AG08396 (cell line): Measurements from ENCODE around the gene ROCK2.

Source experiments
- DNase-seq: peaks from one replicate; pipeline ENCODE4 v3.0.0; 2012; ENCODE audit warnings: low spot score, mixed read lengths

The ROCK2 gene

DNA sequence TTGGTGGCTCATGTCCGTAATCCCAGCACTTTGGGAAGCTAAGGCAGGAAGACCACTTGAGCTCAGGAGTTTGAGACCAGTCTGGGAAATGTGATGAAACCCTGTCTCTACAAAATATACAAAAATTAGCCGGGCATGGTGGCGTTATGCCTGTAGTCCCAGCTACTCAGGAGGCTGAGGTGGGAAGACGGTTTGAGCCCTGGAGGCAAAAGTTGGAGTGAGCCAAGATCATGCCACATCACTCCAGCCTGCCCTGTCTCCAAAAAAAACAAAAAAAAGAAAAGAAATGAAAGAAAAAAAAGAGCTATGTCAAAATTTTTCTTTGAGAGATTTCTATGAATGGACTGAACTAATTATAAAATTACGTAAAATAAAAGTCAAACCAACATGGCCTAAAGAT is 34.7 kb downstream of the ROCK2 start:
- DNase-seq: no peak

- no peak for DNase-seq
Observed at GRCh38 chr2:11307764-11308415, 36.5 kb downstream of the ROCK2 start.

GRCh38 chr2:11305958-11306357 is 38.5 kb downstream of the ROCK2 start:
- peak; percentile 62 for DNase-seq

DNA sequence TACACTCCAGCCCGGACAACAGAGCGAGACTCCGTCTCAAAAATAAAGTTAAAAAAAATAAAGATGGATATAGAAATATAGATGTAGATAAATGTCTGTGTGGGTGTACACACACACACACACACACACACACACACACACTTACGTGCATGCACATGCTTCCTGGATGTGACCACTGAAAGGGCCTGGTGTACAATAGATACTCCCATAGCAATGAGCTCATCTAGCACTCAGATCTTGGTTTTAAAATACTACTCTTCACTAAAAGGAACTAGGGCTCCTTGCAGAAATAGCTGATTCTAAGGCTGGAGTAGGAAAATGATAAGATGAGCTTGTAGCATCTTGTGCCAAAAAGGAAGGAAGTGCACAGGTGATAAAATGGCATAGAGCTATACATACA is 39.1 kb downstream of the ROCK2 start:
- no peak for DNase-seq

DNA sequence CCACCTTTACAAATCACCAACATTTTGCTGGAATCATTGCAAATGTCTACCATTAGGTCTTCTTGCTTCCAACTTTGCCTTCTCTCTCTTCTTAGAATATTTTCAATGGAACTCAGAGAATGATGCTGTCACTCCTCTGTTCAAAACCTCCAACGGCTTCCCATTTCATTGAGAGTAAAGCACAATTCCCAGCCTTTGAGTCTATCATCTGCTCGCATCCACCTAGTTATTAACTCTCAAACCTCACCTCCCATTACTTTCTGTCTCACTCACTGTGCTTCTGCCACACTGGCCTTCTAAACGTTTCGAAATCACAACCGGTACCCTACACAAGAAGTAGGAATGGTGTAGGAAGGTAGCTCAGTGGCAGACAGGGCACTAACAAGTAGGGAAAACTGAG is 40.0 kb downstream of the ROCK2 start:
- DNase-seq: no peak

GRCh38 chr2:11303290-11304013 is 41.0 kb downstream of the ROCK2 start:
- DNase-seq: no peak

GRCh38 chr2:11299439-11299838 is 45.0 kb downstream of the ROCK2 start:
- no peak for DNase-seq

- DNase-seq: no peak
Observed at GRCh38 chr2:11298592-11298991, 45.8 kb downstream of the ROCK2 start.

DNA sequence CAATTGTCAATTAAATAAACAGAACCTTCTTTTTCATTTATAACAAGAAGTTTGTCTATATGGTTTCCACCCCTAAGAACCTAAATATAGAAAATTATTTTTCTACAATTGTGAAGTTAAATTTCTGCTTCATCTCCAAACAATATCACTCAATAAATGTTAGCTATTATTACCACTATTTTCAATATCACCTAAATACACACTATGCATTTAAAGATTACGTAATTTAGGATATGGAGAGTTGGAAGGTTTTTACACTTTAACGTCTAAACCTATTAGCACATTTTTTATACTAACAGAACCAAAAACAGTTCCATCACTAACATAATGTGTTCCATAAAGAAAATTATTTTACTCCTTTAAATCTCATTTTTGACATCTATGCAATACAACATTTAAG is 48.0 kb downstream of the ROCK2 start:
- no peak for DNase-seq

GRCh38 chr2:11292464-11293255 is 51.8 kb downstream of the ROCK2 start:
- DNase-seq: no peak

GRCh38 chr2:11290713-11291112 is 53.7 kb downstream of the ROCK2 start:
- no peak for DNase-seq

GRCh38 chr2:11290211-11290610 is 54.2 kb downstream of the ROCK2 start:
- DNase-seq: no peak

DNA sequence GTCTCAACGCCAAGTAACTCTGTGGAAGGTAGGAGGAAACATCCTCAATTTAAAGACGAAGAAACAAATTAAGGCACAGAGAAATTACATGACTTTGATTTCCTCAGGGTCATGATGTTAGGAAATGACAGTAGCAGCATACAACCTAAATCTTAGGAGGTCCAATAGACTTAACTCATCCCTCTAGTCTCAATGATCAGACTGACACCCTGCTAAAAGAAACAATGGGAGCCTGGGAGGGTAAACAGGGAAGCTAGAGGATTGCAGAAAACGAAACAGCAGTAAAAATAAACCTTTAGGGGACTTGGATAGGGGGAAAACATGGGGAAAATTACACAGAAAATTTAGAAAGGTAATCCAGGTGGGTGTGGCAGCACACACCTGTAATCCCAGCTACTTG is 56.0 kb downstream of the ROCK2 start:
- no peak for DNase-seq

DNA sequence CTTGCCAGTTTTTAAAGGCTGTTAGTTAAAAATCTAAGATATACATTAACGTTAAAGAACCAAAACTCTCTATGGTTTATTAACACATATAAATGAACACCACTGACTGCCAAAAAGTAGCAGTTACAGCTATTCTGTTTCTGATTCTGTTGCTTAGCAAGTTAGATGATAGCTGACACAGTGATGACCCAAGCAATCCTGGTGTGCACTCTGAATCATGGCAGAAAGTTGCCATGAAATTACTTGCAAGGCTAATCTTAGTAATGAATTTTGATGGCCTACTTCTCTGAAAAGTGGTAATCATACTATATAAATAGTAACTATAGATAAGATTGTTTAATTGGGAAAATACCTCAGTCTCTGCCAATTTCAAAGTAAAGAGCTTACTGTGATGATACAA is 57.7 kb downstream of the ROCK2 start:
- peak; percentile 37 for DNase-seq

DNA sequence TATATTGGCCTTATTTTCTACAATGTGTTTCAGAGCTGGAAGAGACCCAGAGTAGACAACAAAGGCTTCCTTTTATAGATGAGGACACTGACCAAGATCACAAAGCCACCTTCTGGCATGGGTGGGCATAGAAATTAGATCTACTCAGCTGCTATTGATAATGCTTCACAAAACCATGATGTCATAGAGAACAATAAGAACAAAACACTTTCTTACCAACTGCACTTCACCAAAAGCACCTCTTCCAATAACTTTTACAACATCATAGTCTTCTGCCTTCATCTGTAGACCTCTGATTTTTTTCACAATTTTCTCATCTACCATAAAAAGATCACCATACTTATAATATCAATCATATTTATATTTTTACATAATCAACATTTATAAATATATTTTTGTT is 58.1 kb downstream of the ROCK2 start:
- DNase-seq: no peak

- DNase-seq: no peak
Observed at GRCh38 chr2:11285499-11285898, 58.9 kb downstream of the ROCK2 start.

DNA sequence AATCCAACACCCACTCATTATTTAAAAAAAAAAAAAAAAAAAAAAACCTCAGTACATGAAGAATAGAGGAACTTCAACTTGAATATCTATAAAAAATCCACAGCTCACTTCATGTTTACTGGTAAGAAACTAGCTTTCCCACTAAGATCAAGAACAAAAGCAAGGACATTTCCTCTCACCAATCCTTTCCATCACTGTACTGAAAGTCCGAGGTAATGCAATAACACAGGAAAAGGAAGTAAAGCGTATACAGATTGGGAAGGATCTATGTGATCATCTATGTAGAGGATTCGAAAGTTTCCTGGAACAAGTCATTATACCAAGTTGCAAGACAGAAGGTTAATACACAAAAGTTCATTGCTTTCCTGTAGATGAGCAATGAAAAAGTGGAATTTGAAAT is 63.2 kb downstream of the ROCK2 start:
- DNase-seq: no peak

- DNase-seq: no peak
Observed at GRCh38 chr2:11280713-11281112, 63.7 kb downstream of the ROCK2 start.

GRCh38 chr2:11279398-11279797 is 65.0 kb downstream of the ROCK2 start:
- DNase-seq: no peak

DNA sequence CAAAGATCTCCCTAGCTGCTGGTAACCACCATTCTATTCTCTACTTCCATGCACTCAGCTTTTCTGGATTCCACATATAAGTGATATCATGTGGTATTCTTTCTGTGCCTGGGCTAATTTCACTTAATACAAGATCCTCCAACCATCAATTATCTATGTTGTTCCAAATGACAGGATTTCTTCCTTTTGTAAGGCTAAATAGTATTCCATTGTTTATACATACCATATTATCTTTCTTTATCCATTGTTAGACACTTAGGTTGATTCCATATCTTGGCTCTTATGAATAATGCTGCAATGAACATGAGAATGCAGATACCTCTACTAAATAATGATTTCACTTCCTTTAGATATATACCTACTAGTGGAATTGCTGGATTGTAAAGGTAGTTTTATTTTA is 66.2 kb downstream of the ROCK2 start:
- no peak for DNase-seq

DNA sequence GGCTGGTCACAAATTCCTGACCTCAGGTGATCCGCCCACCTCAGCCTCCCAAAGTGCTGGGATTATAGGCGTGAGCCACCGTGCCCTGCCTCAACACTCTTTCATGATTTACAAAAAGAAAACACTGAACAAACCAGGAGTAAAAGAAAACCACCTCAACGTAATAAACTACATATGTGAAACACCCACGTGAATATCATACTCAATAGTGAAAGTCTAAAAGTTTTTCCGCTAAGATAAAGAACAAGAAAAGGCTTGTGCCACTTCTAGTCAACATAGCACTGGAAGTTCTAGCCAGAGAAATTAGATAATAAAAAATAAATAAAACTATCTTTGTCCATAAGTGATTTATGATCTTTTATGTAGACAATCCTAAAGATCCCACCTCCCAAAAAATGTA is 68.5 kb downstream of the ROCK2 start:
- no peak for DNase-seq

DNA sequence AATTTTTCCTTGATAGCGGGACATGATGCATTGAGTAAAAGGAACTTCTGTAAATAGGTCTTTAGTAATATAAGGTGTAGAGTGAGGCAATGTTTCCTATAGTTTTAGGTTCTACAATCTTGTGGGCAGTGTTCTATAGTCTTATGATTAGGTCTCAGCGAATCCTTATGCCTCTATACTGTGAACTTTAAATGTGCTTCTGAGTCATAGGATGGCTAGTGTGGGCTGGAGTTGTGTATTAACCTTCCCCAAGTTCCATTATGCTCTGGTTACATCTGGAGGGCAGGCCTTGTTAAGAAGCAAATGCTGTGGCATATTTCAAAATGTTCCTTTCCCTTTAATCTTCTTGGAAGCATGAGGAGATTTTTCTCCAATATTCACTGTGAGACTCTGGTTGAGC is 73.5 kb downstream of the ROCK2 start:
- no peak for DNase-seq

DNA sequence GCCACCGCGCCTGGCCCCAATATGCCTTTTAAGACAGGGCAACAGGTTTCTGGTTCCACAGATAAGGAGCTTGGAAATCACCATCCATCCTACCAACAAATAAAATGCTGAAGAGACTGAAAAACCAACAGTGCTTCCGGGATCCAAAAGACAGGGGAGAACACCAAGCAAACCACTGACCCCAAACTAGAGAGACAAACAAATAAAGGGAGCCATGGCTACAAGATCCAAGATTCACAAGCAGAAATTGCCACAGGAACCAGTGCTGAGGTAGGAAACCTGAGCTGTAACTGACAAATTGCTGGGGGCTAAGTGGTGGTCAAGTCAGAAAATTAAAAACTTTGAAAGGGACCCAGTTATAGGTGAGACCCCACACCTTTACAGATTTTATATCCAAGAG is 76.5 kb downstream of the ROCK2 start:
- DNase-seq: no peak
